ENCODE measurements around the gene PIPOX. TPM values are rescaled to one million over a fixed set of nuclear protein-coding genes. Genes with fewer than 3 reads are reported as not detected.
A peak's percentile ranks its signal among the peaks of the same experiment; 100 is the strongest.

Gene PIPOX
- total and polyA plus RNA-seq, 2 donors (not counting 1 experiment from before 2014, with no cell fraction given), result 0.20 to 0.83 TPM

- TF ChIP-seq, protein P1, sequence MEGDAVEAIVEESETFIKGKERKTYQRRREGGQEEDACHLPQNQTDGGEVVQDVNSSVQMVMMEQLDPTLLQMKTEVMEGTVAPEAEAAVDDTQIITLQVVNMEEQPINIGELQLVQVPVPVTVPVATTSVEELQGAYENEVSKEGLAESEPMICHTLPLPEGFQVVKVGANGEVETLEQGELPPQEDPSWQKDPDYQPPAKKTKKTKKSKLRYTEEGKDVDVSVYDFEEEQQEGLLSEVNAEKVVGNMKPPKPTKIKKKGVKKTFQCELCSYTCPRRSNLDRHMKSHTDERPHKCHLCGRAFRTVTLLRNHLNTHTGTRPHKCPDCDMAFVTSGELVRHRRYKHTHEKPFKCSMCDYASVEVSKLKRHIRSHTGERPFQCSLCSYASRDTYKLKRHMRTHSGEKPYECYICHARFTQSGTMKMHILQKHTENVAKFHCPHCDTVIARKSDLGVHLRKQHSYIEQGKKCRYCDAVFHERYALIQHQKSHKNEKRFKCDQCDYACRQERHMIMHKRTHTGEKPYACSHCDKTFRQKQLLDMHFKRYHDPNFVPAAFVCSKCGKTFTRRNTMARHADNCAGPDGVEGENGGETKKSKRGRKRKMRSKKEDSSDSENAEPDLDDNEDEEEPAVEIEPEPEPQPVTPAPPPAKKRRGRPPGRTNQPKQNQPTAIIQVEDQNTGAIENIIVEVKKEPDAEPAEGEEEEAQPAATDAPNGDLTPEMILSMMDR (conservative IDR thresholded peaks at IDR 0.05 in 1 of 2, IDR thresholded peaks at IDR 0.05 in 1 of 2; ENCODE audit: low read depth in 1 of 2, low read length in 2 of 2), result no peak
- TF ChIP-seq EZH2 (IDR thresholded peaks at IDR 0.05; ENCODE audit: low read length, missing control alignments), result no peak
Measured at GRCh38 chr17:29004081-29004692, 38.8 kb upstream of the PIPOX start.

DNA sequence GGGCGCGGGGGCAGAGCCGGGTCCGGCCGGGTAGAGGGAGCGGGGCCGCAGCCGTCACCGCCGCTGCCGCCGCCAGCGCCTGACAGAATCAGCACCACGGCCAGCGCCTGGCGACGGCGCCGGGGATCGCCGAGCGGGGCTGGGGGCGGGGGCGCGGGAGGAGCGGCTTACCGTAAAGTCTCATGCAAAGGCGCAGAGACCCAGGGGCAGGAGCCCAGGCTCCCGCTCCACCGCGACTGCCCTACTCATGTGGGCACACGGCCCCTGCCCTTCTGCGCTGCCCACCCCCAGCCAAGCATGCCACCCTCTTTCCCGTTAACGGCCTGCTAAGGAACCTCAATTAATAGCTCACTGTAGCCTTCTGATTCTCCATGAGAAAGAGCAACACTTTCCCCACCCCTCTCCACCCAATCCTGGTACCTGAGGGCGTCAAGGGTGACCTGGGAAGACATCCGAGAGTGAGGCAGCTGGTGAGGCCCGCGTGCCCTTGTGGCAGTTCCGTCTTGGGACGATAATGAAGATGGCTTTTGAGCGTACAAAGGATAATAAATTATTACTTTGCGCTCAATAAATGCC, 36.9 kb upstream of the PIPOX start, which contains the start of gene SEZ6:
TSS of gene SEZ6 (minus strand) at position 98 of the 576 bp plus-strand sequence. CDS start 164 bp downstream, outside the sequence.
- H3K27me3 ChIP-seq (ENCODE audit: control insufficient read depth, insufficient read depth, low read length), result peaks cover 41% of the 10 kb centered on the region
- H3K9ac ChIP-seq (ENCODE audit: insufficient read depth, low read length), result no peak within 1 kb of the TSS
- no peak within 1 kb of the TSS for H2AFZ ChIP-seq (ENCODE audit: low read length)
- H3K27ac ChIP-seq (ENCODE audit: insufficient read depth, low read length), result no peak within 1 kb of the TSS
- no peak within 1 kb of the TSS for H3K4me3 ChIP-seq (replicated peaks in 1 of 4; ENCODE audit: control extremely low read depth in 1 of 4, insufficient read depth in 1 of 4, low read depth in 3 of 4, low read length in 4 of 4)
- no peaks in the 10 kb centered on the region for H4K20me1 ChIP-seq (ENCODE audit: control insufficient read depth, extremely low read depth, insufficient read depth, low read length)
- DNase-seq (ENCODE audit: low read depth in 2 of 2), result peak; percentile 55 to 60
- H3K4me1 ChIP-seq (ENCODE audit: control insufficient read depth, extremely low read depth, insufficient read depth, low read length), result no peaks in the 10 kb centered on the region
- no peaks in the 10 kb centered on the region for H3K79me2 ChIP-seq (ENCODE audit: control insufficient read depth, insufficient read depth, low read length)
- TF ChIP-seq, protein P1 (conservative IDR thresholded peaks at IDR 0.05 in 1 of 2, IDR thresholded peaks at IDR 0.05 in 1 of 2; ENCODE audit: low read depth in 1 of 2, low read length in 2 of 2), result no peak
- TF ChIP-seq EZH2 (IDR thresholded peaks at IDR 0.05; ENCODE audit: low read length, missing control alignments), result no peak
- no peaks in the 10 kb centered on the region for H3K36me3 ChIP-seq (ENCODE audit: control insufficient read depth, insufficient read depth, low read length)
- no peaks in the 10 kb centered on the region for H3K9me3 ChIP-seq (ENCODE audit: control insufficient read depth, insufficient read depth, low read depth, low read length)
- no peak within 1 kb of the TSS for H3K4me2 ChIP-seq (ENCODE audit: extremely low read depth, insufficient read depth, low read length)

More at GRCh38 chr17:29004081-29004692, 38.8 kb upstream of the PIPOX start:
- Histone ChIP-seq H3K79me2 (ENCODE audit: control insufficient read depth, insufficient read depth, low read length) (no peaks in the 10 kb centered on the region), H4K20me1 (ENCODE audit: control insufficient read depth, extremely low read depth, insufficient read depth, low read length) (no peaks in the 10 kb centered on the region), H3K9me3 (ENCODE audit: control insufficient read depth, insufficient read depth, low read depth, low read length) (no peaks in the 10 kb centered on the region), H2AFZ (ENCODE audit: low read length) (no peak overlapping the region), H3K27me3 (ENCODE audit: control insufficient read depth, insufficient read depth, low read length) (peaks cover 32% of the 10 kb centered on the region), H3K4me3 (replicated peaks in 1 of 4; ENCODE audit: control extremely low read depth in 1 of 4, insufficient read depth in 1 of 4, low read depth in 3 of 4, low read length in 4 of 4) (no peak overlapping the region), H3K9ac (ENCODE audit: insufficient read depth, low read length) (no peak overlapping the region), H3K4me2 (ENCODE audit: extremely low read depth, insufficient read depth, low read length) (no peak overlapping the region), H3K4me1 (ENCODE audit: control insufficient read depth, extremely low read depth, insufficient read depth, low read length) (no peaks in the 10 kb centered on the region), H3K36me3 (ENCODE audit: control insufficient read depth, insufficient read depth, low read length) (no peaks in the 10 kb centered on the region), H3K27ac (ENCODE audit: insufficient read depth, low read length) (no peak overlapping the region)
- DNase-seq (ENCODE audit: low read depth in 2 of 2), result peak; percentile 15 to 39

GRCh38 chr17:29007456-29007855, 35.5 kb upstream of the PIPOX start:
- H3K79me2 ChIP-seq (ENCODE audit: control insufficient read depth, insufficient read depth, low read length), result no peaks in the 10 kb centered on the region
- TF ChIP-seq, protein P1 (conservative IDR thresholded peaks at IDR 0.05 in 1 of 2, IDR thresholded peaks at IDR 0.05 in 1 of 2; ENCODE audit: low read depth in 1 of 2, low read length in 2 of 2), result no peak
- TF ChIP-seq EZH2 (IDR thresholded peaks at IDR 0.05; ENCODE audit: low read length, missing control alignments), result no peak
- H2AFZ ChIP-seq (ENCODE audit: low read length), result no peak overlapping the region
- H3K36me3 ChIP-seq (ENCODE audit: control insufficient read depth, insufficient read depth, low read length), result no peaks in the 10 kb centered on the region
- H3K4me1 ChIP-seq (ENCODE audit: control insufficient read depth, extremely low read depth, insufficient read depth, low read length), result no peaks in the 10 kb centered on the region
- peaks cover 38% of the 10 kb centered on the region for H3K27me3 ChIP-seq (ENCODE audit: control insufficient read depth, insufficient read depth, low read length)
- H3K9ac ChIP-seq (ENCODE audit: insufficient read depth, low read length), result no peak overlapping the region
- no peak overlapping the region for H3K4me2 ChIP-seq (ENCODE audit: extremely low read depth, insufficient read depth, low read length)
- H3K4me3 ChIP-seq (replicated peaks in 1 of 4; ENCODE audit: control extremely low read depth in 1 of 4, insufficient read depth in 1 of 4, low read depth in 3 of 4, low read length in 4 of 4), result no peak overlapping the region
- no peaks in the 10 kb centered on the region for H3K9me3 ChIP-seq (ENCODE audit: control insufficient read depth, insufficient read depth, low read depth, low read length)
- H4K20me1 ChIP-seq (ENCODE audit: control insufficient read depth, extremely low read depth, insufficient read depth, low read length), result no peaks in the 10 kb centered on the region
- DNase-seq (ENCODE audit: low read depth in 2 of 2), result no peak
- no peak overlapping the region for H3K27ac ChIP-seq (ENCODE audit: insufficient read depth, low read length)

Measured in fibroblast of lung (primary cell).